A673 (cell line): Measurements from ENCODE around the gene NDUFC1. TPM values are rescaled to one million over a fixed set of nuclear protein-coding genes. Genes with fewer than 3 reads are reported as not detected.
A peak's percentile ranks its signal among the peaks of the same experiment; 100 is the strongest.

ENCODE experiments used
- BruUV-seq: library from RNA; stranded (reverse); fragments of 400-500 nt; replicated peaks from 2 replicates; lab custom pipeline; 2021; lab: Mats Ljungman, UMichigan
- CTCF ChIA-PET: fragments of 300-600 bp; sonication (Branson Sonifier 250); formaldehyde crosslinking; loops from one replicate; lab custom pipeline; 2022; ENCODE audit warnings: antibody characterized with exemption; lab: Charles Lee
- POLR2A ChIA-PET: fragments of 300-600 bp; sonication (Branson Sonifier 250); formaldehyde crosslinking; loops from one replicate; lab custom pipeline; 2022; ENCODE audit warnings: antibody characterized with exemption; ENCODE audit not compliant: low non-redundant PET; lab: Charles Lee
- DNase-seq: peaks from one replicate; pipeline ENCODE4 v3.0.0-alpha.2; 2015; ENCODE audit warnings: low spot score
- H3K27ac ChIP-seq: fragments of 200-600 bp; sonication (generic); 2 replicates; pipeline ENCODE4 v1.5.1; 2016; ENCODE audit warnings: mixed run types, low read depth, mild to moderate bottlenecking, mixed read lengths, antibody characterized with exemption, low read length; ENCODE audit not compliant: poor library complexity, severe bottlenecking
- H3K27me3 ChIP-seq: fragments of 200-600 bp; sonication (generic); replicated peaks from 2 replicates; pipeline ENCODE4 v1.6.1; 2017; ENCODE audit warnings: mixed run types, low read depth, mild to moderate bottlenecking, mixed read lengths, antibody characterized with exemption, low read length; ENCODE audit not compliant: insufficient read depth, poor library complexity
- H3K36me3 ChIP-seq: fragments of 200-600 bp; sonication (generic); 2 replicates; pipeline ENCODE4 v1.6.1; 2016; ENCODE audit warnings: mixed run types, mild to moderate bottlenecking, mixed read lengths, antibody characterized with exemption, low read length; ENCODE audit not compliant: insufficient read depth, poor library complexity, severe bottlenecking
- H3K4me1 ChIP-seq: fragments of 200-600 bp; sonication (generic); 2 replicates; pipeline ENCODE4 v1.6.1; 2017; ENCODE audit warnings: mixed run types, mild to moderate bottlenecking, mixed read lengths, antibody characterized with exemption, low read length; ENCODE audit not compliant: insufficient read depth, poor library complexity, severe bottlenecking
- H3K4me3 ChIP-seq: fragments of 200-600 bp; sonication (generic); 2 replicates; pipeline ENCODE4 v1.5.1; 2016; ENCODE audit warnings: low read depth, mixed run types, mild to moderate bottlenecking, mixed read lengths, low read length; ENCODE audit not compliant: poor library complexity, severe bottlenecking
- H3K9me3 ChIP-seq: fragments of 200-600 bp; sonication (generic); 2 replicates; pipeline ENCODE4 v1.6.1; 2016; ENCODE audit warnings: mixed run types, low read depth, mild to moderate bottlenecking, mixed read lengths, antibody characterized with exemption, low read length; ENCODE audit not compliant: poor library complexity, severe bottlenecking
- CTCF ChIP-seq: fragments of 300-800, 200-600 bp; sonication (generic); conservative IDR thresholded peaks from 2 replicates; pipeline ENCODE4 v1.5.1; 2017; ENCODE audit warnings: low read depth, mild to moderate bottlenecking, antibody characterized with exemption, low read length, moderate library complexity, mixed read lengths
- EZH2 ChIP-seq: fragments of 200-600 bp; sonication (generic); IDR thresholded peaks from 2 replicates; pipeline ENCODE4 v1.6.1; 2017; ENCODE audit warnings: borderline replicate concordance, low read depth, mild to moderate bottlenecking, mixed read lengths, antibody characterized with exemption, low read length; ENCODE audit not compliant: poor library complexity, severe bottlenecking
- intact Hi-C: fragments of 100-400 bp; cut with micrococcal nuclease; formaldehyde crosslinking; loops from one replicate; pipeline ENCODE4 v1.10.0; 2022; ENCODE audit not compliant: unreplicated experiment
- total RNA-seq: library from RNA; stranded (reverse); gene quantifications from 2 replicates; pipeline ENCODE4 v1.2.3, GENCODE V29; 2021

Gene NDUFC1
- total RNA-seq, 1 experiment from 2014 or later: 116 TPM

DNA sequence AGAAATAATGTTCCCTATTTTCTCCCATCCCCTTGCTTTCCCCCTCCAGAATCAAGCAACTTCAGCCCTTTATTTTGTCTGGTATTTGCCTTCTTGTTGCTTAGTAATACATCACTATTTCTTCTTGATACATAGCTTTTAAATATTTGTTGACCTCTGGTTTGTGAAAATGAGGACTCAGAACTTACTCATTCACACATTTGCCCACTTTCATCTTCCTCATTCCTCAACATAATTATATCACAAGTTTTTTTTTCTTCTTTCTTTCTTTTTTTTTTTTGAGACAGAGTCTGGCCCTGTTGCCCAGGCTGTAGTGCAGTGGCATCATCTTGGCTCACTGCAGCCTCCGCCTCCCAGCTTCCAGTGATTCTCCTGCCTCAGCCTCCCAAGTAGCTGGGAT is 28.9 kb upstream of the NDUFC1 start:
- Histone ChIP-seq H3K27me3 (no peaks in the 10 kb centered on the region), H3K36me3 (peaks cover 27% of the 10 kb centered on the region), H3K9me3 (no peaks in the 10 kb centered on the region), H3K4me3 (no peak overlapping the region), H3K27ac (no peak overlapping the region), H3K4me1 (peaks cover 9% of the 10 kb centered on the region)
- ChIA-PET POLR2A (no interaction called here), CTCF (no interaction called here)
- DNase-seq: no peak
- intact Hi-C loops: no loop called here
- no TSS peak for BruUV-seq
- TF ChIP-seq EZH2 (no peak), CTCF (no peak)

- no peak for DNase-seq
- intact Hi-C loops: no loop called here
- POLR2A ChIA-PET: no interaction called here
- peaks cover 9% of the 10 kb centered on the region for H3K4me1 ChIP-seq
- TF ChIP-seq EZH2 (no peak), CTCF (no peak)
- no TSS peak for BruUV-seq
- no peaks in the 10 kb centered on the region for H3K9me3 ChIP-seq
- no peak overlapping the region for H3K27ac ChIP-seq
- H3K27me3 ChIP-seq: no peaks in the 10 kb centered on the region
- no peak overlapping the region for H3K4me3 ChIP-seq
- CTCF ChIA-PET: no interaction called here
- H3K36me3 ChIP-seq: peaks cover 27% of the 10 kb centered on the region
Measured at GRCh38 chr4:139330283-139330682, 28.0 kb upstream of the NDUFC1 start.

DNA sequence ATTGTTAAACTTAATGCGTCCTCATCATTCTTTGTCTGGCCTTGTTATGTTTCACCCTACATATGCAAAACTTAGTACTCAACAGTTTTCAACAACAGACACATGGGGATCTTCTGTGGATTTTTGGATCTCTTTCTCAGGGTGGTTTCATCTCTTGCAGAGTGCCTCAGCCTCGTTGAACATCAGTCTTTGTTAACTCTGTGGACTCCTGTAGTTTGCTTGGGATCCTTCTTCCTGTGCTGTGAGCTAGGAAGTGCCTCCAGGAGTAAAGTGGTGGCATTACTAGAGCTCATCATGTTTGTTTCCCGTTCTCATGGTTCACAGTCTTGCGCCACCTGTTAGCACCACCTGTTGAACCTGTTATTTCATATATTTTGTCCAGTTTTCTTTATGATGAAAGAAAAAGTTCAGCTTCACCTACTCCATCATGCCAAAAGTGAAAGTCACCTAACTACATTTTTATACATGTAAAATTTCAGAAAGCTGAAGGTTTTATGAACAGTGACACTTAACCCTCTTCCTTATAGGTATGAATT is 27.5 kb upstream of the NDUFC1 start:
- H3K4me1 ChIP-seq: peaks cover 9% of the 10 kb centered on the region
- no peaks in the 10 kb centered on the region for H3K27me3 ChIP-seq
- no TSS peak for BruUV-seq
- peaks cover 27% of the 10 kb centered on the region for H3K36me3 ChIP-seq
- H3K9me3 ChIP-seq: no peaks in the 10 kb centered on the region
- POLR2A ChIA-PET: no interaction called here
- DNase-seq: no peak
- no peak for TF ChIP-seq CTCF
- TF ChIP-seq EZH2: no peak
- intact Hi-C loops: no loop called here
- CTCF ChIA-PET: no interaction called here
- H3K4me3 ChIP-seq: no peak overlapping the region
- H3K27ac ChIP-seq: peak overlapping the region; percentile 39
